Heart left ventricle (tissue), 16 donors: ENCODE results near the gene SPATA45. TPM values are rescaled to one million over a fixed set of nuclear protein-coding genes. Genes with fewer than 3 reads are reported as not detected.

Experiments
- ATAC-seq, 4 donors: fragments of 200-7000 bp; cut with Tn5 transposase; one replicate each; pipeline ENCODE4 v1.9.1; 2020 to 2022; ENCODE audit warnings: moderate library complexity in 4 of 4, mild to moderate bottlenecking in 3 of 4, moderate number of reproducible peaks in 1 of 4
- DNase-seq, 5 donors: peaks; one replicate each; pipeline ENCODE4 v3.0.0-alpha.2; 2020
- H3K27ac ChIP-seq, 12 donors: fragments of 200-600 bp; sonication (generic) in 4 of 12; one replicate each; pipeline versions ENCODE4 v1.5.0 to v1.8.0; 2016 to 2022; ENCODE audit warnings: mild to moderate bottlenecking in 2 of 12
- H3K27me3 ChIP-seq, 9 donors: fragments of 200-600 bp; sonication (generic) in 2 of 9; one replicate each; pipeline versions ENCODE4 v1.5.1 to v1.8.0; 2016 to 2022; ENCODE audit warnings: mild to moderate bottlenecking in 3 of 9
- H3K36me3 ChIP-seq, 9 donors: fragments of 200-600 bp; sonication (generic) in 2 of 9; one replicate each; pipeline versions ENCODE4 v1.5.0 to v1.8.0; 2018 to 2022; ENCODE audit warnings: mild to moderate bottlenecking in 2 of 9
- H3K4me1 ChIP-seq, 12 donors: fragments of 200-600 bp; sonication (generic) in 4 of 12; one replicate each; pipeline versions ENCODE4 v1.5.0 to v1.8.0; 2016 to 2022; ENCODE audit warnings: mild to moderate bottlenecking in 3 of 12
- H3K4me3 ChIP-seq, 12 donors: fragments of 200-600 bp; sonication (generic) in 4 of 12; one replicate each; pipeline versions ENCODE4 v1.5.0 to v1.8.0; 2017 to 2022; ENCODE audit warnings: mild to moderate bottlenecking in 9 of 12, moderate library complexity in 4 of 12
- H3K9me3 ChIP-seq, 12 donors: fragments of 200-600 bp; sonication (generic) in 4 of 12; one replicate each; pipeline versions ENCODE4 v1.5.0 to v1.8.0; 2016 to 2022; ENCODE audit warnings: mild to moderate bottlenecking in 1 of 12
- POLR2A ChIP-seq, 2 donors: fragments of 450-650 bp; IDR thresholded peaks; one replicate each; pipeline ENCODE4 v1.6.1; 2017; ENCODE audit warnings: antibody characterized with exemption in 2 of 2, mild to moderate bottlenecking in 2 of 2, moderate library complexity in 2 of 2
- WGBS, 4 donors: extraction: QIAGEN DNeasy Blood & Tissue Kit in 2 of 4; methylation state at CpG; one replicate each; pipeline versions ENCODE4 v1.1.5 to v1.1.7; 2013 to 2018; 5-methylcytosine and 5-hydroxymethylcytosine counted together
- intact Hi-C, 10 donors: fragments of 100-400 bp; cut with DNase I; formaldehyde crosslinking; loops; one replicate each; pipeline versions ENCODE4 v1.11.1 to v1.14.2; 2022
- polyA plus RNA-seq, 2 donors: library from polyadenylated mRNA; stranded (reverse); fragments of 200-250 nt; gene quantifications; one replicate each; pipeline ENCODE4 v1.2.3, GENCODE V29; 2013
- total RNA-seq, 9 donors: library from RNA; depleted of rRNA in 2 of 9; stranded (reverse); fragments of >200 nt in 2 of 9; fragmentation: NEBNext Ultra II Directional in 3 of 9; extraction: Animal tissue kit (Norgen Biotek cat#: 25700) in 3 of 9; gene quantifications; one replicate each; pipeline versions ENCODE4 v1.1.0 to v1.2.4, GENCODE V29; 2016 to 2023
- TF ChIP-seq, protein P1 (sequence below), 12 donors: fragments of 200-600 bp; sonication (generic) in 4 of 12; IDR thresholded peaks; one replicate each; pipeline versions ENCODE4 v1.5.0 to v1.8.0; 2018 to 2022; ENCODE audit warnings: antibody characterized with exemption in 12 of 12, mild to moderate bottlenecking in 5 of 12
- donor health status: ischemic (EF 13 %, LVEDD 7.1; RV severe dilation, severe dysfunction).
- donor health status: healthy with polysubstance abuse.
- donor health status: DM: no; HTN: yes; CAD: no.
- donor health status: DM: no; HTN: no; CAD: no.
- donor health status: ischemic (EF 25% LVEDD 6.9; RV normal size, moderate dysfunction).
- donor health status: ischemic (EF 25% LVEDD 5.7; RV mildly dilated, moderate dysfunction).
- donor health status: healthy.
- donor health status: DM: yes; HTN: yes; CAD: no.
- donor health status: ischemic (EF 35%, LVEDD 5.7; RV mildly dilated, moderate dysfunction).
- donor health status: nonischemic (EF 11% LVEDD 7.7; RV severe dilation, severe dysfunction).
- donor health status: DM: yes; HTN: yes; CAD: no.
- donor health status: PGD.
- donor health status: ischemic (EF 29% LVEDD 5.4; RV normal size, mild dysfunction).
- donor health status: nonischemic (EF 23%, LVEDD 6.1; RV moderate dilation, normal function).

Gene SPATA45
- total and polyA plus RNA-seq, 11 donors: not detected

- Histone ChIP-seq H3K36me3 (peaks cover 0 to 80% (median 45%) of the 10 kb centered on the region in 9 donors), H3K27me3 (no peaks in the 10 kb centered on the region), H3K4me3 (no peak overlapping the region), H3K27ac (no peak overlapping the region), H3K9me3 (no peaks in the 10 kb centered on the region), H3K4me1 (no peaks in the 10 kb centered on the region)
- no peak for DNase-seq
- 98 to 99% (median 99%) methylated on average over 6 of the region's 6 CpGs for WGBS, 4 donors
- intact Hi-C loops: no loop called here
- TF ChIP-seq POLR2A (IDR thresholded peaks at IDR 0.05): no peak
- TF ChIP-seq, protein P1, sequence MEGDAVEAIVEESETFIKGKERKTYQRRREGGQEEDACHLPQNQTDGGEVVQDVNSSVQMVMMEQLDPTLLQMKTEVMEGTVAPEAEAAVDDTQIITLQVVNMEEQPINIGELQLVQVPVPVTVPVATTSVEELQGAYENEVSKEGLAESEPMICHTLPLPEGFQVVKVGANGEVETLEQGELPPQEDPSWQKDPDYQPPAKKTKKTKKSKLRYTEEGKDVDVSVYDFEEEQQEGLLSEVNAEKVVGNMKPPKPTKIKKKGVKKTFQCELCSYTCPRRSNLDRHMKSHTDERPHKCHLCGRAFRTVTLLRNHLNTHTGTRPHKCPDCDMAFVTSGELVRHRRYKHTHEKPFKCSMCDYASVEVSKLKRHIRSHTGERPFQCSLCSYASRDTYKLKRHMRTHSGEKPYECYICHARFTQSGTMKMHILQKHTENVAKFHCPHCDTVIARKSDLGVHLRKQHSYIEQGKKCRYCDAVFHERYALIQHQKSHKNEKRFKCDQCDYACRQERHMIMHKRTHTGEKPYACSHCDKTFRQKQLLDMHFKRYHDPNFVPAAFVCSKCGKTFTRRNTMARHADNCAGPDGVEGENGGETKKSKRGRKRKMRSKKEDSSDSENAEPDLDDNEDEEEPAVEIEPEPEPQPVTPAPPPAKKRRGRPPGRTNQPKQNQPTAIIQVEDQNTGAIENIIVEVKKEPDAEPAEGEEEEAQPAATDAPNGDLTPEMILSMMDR (IDR thresholded peaks at IDR 0.05): no peak
- no peak for ATAC-seq
These were observed 31.0 kb upstream of the SPATA45 start for GRCh38 chr1:212878418-212878817.

DNA sequence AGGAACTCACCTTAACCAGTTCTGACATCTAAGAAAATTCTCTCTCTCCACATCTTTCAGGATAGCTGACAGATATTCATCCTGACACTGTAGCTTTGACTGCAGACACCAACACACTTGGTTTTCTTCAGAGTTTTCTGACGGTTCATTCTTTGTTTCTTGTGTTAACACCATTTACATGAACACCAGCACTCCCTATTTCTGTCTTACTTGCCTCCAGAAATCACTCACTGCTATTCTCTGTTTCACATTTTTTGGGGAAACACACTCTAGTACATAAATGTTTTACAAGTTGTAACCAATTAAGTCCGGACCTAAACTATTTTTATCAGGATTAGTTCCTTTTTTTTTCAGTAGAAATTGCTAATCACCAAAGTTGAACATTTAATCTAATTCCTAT lies 26.1 kb upstream of the SPATA45 start:
- Histone ChIP-seq H3K4me3 (no peak overlapping the region), H3K9me3 (no peaks in the 10 kb centered on the region), H3K27ac (no peak overlapping the region), H3K4me1 (no peaks in the 10 kb centered on the region), H3K36me3 (peaks cover 0 to 81% (median 50%) of the 10 kb centered on the region in 9 donors), H3K27me3 (no peaks in the 10 kb centered on the region)
- no peak for DNase-seq
- ATAC-seq: no peak
- intact Hi-C loops: no loop called here
- 71 to 78% (median 75%) methylated on average over 2 of the region's 2 CpGs for WGBS, 4 donors
- no peak for TF ChIP-seq POLR2A (IDR thresholded peaks at IDR 0.05)
- TF ChIP-seq, protein P1 (IDR thresholded peaks at IDR 0.05): no peak

- H3K9me3 ChIP-seq: no peaks in the 10 kb centered on the region
- H3K4me1 ChIP-seq: no peaks in the 10 kb centered on the region
- DNase-seq (no peak), ATAC-seq (no peak)
- TF ChIP-seq, protein P1 (IDR thresholded peaks at IDR 0.05): no peak
- TF ChIP-seq POLR2A (IDR thresholded peaks at IDR 0.05): no peak
- H3K27me3 ChIP-seq: no peaks in the 10 kb centered on the region
- intact Hi-C loops: no loop called here
- peaks cover 0 to 79% (median 53%) of the 10 kb centered on the region in 9 donors for H3K36me3 ChIP-seq
- WGBS, 4 donors: 0 to 100% (median 50%) methylated on average over 1 of the region's 1 CpG
- no peak overlapping the region for H3K4me3 ChIP-seq
- H3K27ac ChIP-seq: no peak overlapping the region
These were observed 24.5 kb upstream of the SPATA45 start for GRCh38 chr1:212871976-212872375.

GRCh38 chr1:212867192-212867591 lies 19.7 kb upstream of the SPATA45 start:
- Histone ChIP-seq H3K4me3 (no peak overlapping the region), H3K9me3 (no peaks in the 10 kb centered on the region), H3K36me3 (peaks cover 0 to 61% (median 22%) of the 10 kb centered on the region in 9 donors), H3K27ac (no peak overlapping the region), H3K4me1 (peaks cover 0 to 5% (median 0%) of the 10 kb centered on the region in 12 donors), H3K27me3 (no peaks in the 10 kb centered on the region)
- ATAC-seq (no peak), DNase-seq (no peak)
- TF ChIP-seq, protein P1 (IDR thresholded peaks at IDR 0.05): no peak
- no peak for TF ChIP-seq POLR2A (IDR thresholded peaks at IDR 0.05)
- intact Hi-C loops: no loop called here
- WGBS, 4 donors: 39 to 100% (median 94%) methylated on average over 1 of the region's 1 CpG
